ENCODE results near the gene TSPAN2.

The TSPAN2 gene

DNA sequence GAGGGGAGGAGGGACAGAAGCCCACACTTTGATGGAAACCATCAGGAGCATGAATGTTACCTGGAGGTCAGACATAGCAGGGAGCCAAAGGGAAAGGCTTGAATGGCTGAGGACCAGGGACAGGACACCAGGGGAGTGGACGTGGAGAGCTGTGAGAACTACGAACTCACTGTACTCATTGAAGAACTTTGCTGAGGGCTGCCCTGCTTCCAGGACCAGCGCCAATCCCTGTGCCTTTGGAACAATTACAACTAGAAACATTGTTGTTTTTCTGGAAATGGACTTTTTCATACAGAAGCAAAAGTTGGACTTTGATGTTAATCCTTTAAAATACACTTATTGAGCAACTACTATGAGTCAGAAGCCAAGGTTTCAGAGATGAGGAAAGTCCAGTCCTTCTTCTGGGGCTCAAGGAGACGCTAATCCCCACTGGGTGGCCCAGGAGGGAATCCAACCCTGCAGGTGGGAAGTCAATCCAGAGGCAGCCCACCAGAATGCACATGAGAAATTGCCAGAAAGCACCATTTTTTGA lies 12.9 kb downstream of the TSPAN2 start:
- no peak for FAIRE-seq
- no peak for DNase-seq (ENCODE audit: low spot score)

DNA sequence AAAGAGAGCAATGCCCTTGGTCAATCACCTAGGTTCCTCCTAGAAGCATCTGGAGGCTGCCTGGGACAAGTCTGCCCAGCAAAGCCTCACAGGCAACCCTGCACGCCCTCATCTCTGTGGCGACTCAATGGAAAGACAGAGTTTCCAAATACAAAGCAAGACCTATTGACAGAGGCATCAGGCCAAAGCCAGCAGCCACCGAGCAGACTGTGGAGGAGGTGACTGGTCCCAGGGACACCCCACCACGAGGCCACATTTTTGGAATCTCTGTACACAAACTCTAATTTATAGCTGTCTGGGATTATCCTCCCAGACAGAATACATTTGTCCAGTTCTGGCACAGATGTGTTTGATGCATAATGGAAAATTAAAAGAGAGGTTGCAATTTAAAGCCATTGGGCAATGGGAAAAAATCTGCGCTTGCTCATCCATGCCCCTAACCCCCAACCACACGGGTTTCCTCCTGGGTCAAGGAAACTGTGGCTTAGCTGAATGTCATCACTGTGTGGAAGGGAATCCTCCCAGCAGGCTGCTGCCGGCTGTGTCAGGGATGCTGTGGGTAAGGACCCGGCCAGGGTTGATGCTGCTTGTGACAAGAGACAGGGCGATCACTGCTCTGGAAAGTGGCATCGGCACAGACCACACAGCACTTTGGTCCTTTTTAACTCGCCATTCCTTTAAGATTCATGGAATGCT lies 14.3 kb downstream of the TSPAN2 start:
- DNase-seq (ENCODE audit: low spot score) (peak; percentile 53), FAIRE-seq (peak; percentile 71)

DNA sequence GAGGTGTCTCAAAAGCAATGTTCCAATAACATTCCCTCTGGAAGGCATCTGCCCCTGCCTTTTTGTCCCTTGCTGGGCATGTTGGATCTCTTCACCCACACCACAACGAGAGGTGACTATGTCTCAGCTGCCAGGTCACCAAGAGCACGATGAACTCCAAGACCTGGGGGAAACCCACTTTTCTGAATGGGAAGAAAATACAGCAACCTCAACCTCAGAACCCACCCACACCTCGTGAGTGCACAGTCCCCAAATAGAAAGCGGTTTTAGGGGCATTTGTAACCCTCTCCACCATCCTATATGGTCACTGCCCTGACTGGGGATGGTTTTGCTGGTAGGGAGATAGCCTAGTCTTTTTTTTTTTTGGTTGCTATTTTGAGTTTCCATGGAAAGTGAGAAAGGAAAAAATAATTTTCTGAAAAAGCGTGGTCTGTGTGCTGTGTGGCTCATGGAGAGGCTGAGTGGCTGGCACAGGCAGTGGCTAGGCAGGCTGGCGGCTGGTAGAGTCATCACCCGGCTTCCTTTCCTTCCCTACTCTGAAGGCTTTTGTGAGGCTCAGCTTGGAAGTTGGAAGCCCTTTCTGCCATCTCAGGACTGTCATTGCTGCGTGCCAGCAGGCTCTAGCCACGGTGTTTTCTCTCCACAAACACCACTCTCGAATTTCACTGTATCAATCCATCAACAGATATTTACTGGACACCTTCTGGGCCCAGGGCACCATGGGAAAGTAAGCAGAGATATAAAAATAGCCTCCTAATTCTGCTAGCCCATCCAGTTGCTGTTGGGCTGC lies 15.8 kb downstream of the TSPAN2 start:
- DNase-seq (ENCODE audit: low spot score) (no peak), FAIRE-seq (no peak)

DNA sequence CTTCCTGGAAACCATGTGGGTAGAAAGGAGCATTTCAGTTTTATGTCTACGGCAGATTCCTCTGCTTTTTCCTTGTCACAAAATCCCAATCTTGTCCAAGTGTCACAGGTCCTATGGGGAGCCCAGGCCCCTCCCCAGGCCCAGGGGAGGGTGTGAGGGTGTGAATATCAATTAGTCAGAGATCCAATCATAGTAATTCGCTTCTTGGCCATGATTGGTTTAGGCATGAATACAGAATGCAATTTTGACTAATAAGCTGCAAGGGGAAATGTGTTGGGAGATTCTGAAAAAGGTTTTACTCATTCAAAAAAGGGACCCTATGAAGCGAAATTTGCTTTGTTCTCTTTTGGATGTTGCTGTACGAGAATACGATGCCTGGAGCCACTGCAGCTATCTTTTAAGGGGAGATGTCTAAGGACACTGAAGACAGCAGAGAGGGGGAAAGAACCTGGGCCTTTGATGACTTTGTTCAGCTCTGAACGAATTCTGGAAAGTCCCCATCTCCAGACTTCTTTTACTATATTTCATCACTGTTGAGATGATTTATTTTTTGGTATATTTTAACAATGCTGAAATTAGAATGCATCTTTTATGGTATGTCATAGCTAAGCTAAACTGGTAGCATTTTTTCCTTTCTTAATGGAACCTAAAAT lies 18.2 kb downstream of the TSPAN2 start:
- FAIRE-seq (no peak), DNase-seq (ENCODE audit: low spot score) (no peak)

DNA sequence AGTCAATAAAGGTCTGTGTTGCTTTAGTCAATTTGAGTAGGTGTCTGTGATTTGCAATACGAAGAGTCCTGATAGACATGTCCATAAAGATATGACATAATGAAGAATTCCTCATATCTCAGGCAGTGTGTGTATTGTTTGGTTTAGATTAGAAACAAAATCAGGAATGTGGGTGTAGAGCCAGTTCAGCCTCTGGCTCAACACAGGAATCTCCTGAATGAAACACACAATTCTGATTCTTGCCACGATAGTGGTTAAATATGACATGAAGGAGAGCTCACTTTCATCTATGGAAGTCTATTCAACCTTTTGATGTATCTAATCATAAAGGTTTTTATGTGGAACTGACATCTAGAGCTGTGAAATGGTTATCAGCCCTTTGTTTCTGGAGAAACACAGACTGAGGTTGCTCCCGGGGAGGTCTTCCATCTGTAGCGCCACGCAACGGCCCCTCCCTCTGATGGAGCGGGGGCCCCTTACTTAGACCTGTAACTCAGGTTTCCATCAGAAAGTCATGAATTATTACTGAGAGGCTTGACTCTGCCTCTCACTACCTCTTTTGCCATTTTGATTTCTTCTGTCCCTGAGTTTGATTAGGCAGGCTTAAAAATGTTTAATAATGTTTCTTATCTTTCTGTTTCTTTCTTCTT lies 19.5 kb downstream of the TSPAN2 start:
- FAIRE-seq (no peak), DNase-seq (ENCODE audit: low spot score) (no peak)

DNA sequence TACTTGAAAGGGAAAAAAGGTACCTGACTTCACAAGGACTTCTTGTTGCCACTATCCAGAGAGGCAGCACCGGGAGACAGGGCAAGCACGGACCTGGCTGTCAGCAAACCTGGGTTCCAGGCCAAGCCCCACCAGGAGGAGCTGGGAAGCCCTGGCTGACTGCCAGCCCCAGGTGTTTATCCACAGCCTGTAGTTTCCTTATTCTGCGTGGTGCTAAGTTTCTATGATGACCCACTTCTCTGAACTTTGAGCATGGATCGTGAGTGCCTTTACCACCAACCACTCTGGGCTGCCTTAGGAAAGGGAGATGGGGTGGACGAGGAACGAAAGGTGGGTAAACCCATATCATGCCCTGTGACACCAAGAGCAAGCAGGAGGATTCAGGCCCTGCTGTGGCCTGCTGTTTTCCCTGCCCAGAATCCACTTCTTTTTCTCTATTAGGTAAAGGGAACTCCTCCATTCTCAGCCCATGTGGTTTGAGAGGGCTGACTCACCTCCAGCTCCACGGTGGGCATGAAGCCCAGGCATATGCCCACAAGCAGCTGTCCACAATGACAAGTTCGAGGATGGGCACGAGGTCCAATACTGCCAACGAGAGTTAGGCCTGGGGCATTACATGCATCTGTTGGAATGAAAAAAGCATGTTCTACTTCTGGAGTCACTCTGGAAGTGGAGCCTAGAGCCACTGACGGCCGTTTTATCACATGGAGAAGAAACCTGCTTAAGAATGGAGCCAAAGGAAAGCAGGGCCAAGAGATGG lies 20.3 kb downstream of the TSPAN2 start:
- peak; percentile 95 for FAIRE-seq
- peak; percentile 84 for DNase-seq (ENCODE audit: low spot score)

DNA sequence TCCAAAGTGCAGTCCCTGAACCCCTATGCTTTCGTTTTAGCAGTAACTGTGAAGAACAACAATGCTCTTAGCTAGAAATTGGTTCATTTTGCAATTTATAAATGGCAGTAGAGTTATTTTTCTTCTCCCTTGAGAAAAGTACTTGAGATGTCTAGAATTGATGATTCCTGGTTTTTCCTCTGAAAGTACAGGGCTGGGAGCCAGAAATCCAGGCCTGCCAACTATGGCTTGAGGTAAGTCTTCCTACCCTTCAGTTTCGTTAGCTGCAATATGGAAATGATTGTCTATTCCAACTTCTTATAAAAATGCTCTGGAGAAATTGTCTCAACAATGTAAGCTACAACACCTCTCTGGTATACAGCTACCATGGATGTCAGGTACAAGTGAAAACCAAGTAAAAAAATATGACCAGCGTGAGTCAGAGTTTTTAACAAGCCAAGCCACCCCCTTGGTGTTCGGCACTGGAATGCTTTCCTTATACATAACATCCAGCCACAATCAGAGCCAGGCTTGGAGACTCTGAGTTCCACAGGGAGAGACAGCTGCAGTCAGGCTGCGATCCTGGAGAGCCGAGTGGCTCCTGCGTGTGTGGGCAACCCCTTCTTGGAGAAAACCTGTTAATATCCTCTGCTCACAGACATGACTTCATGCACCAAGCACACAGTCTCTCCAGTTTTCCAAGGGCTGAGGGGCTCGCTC lies 22.0 kb downstream of the TSPAN2 start:
- FAIRE-seq, result no peak
- no peak for DNase-seq (ENCODE audit: low spot score)

DNA sequence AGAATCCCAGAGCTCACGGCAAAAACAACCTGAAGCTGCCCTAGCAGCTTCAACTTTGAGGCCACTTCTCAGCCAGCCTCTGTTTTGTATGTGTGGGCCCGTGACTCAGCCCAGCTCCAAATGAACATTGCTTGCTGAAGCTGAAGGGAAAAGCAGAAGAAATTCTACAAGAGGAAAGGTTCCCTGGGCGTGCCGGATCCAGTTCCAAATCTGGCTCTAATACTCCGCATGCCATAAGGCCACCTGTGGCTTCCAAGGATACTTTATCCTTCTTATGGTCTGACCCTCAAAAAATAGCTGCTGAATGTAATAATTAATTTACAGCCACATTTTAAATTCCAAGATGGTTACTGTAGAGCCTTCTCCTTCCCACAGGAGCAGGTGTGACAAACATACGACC lies 24.3 kb downstream of the TSPAN2 start:
- FAIRE-seq, result peak; percentile 33

DNA sequence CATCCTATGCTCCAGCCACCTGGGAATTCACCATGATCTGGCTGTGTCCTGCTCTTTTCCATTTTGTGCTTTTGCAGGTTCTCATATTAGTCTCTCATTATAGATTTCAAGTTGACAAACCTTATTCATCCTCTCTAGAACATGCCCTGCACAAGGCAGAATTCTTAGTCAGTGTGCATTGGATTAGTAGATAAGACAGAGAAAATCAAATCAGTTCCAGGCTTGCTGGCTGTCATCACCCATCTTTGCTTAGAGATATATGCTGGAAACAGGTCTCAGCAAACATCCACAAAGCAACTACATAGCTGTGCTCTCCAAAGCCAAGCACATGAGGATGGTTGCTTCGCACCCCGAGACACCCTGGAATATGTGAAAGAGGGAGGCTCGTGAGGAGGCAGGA lies 24.8 kb downstream of the TSPAN2 start:
- no peak for DNase-seq (ENCODE audit: low spot score)
- no peak for FAIRE-seq

More for the DNA sequence above, 24.3 kb downstream of the TSPAN2 start:
- DNase-seq (ENCODE audit: low spot score), result peak; percentile 10

DNA sequence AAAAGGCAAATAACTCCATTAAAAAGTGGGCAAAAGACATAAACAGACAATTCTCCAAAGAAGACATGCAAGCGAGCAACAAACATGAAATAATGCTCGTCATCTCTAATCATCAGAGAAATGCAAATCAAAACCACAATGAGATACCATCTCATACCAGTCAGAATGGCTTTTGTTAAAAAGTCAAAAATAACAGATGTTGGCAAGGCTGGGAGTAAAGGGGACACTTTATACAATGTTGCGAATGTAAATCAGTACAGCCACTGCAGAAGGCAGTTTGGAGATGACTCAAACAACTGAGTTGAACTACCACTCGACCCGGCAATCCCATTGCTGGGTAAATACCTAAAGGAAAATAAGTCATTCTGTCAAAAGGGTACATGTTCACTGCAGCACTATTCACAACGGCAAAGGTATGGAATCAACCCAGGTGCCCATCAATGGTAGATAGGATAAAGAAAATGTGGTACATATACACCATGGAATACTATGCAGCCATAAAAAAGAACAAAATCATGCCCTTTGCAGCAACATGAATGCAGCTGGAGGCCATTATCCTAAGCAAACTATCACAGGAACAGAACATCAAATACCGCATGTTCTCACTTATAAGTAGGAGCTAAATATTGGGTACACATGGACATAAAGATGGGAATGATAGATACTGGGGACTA lies 25.9 kb downstream of the TSPAN2 start:
- DNase-seq (ENCODE audit: low spot score) (peak; percentile 7), FAIRE-seq (no peak)

DNA sequence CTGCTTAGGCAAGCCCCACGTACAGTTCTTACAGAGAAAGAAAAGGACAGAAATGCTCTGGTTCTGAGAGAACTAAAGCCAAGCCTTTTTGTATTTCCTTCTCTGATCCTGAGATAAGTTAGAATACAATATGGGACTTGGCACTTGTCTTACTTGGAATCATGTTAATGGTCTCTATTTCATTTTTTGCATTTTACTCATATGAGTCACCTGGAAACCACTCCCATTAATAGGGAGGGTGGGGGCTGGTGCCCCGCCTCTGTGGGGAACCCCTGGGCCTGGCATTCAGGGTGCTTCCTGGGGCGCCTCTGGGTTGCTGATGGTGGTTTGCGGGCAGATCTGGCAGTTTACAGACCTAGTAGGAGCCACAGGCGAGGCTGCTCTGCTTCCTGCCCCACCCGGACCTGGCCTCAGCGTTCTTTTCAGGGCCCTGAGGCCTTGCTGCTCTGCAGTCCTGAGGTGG lies 26.7 kb downstream of the TSPAN2 start:
- peak; percentile 95 for FAIRE-seq
- peak; percentile 90 for DNase-seq (ENCODE audit: low spot score)

DNA sequence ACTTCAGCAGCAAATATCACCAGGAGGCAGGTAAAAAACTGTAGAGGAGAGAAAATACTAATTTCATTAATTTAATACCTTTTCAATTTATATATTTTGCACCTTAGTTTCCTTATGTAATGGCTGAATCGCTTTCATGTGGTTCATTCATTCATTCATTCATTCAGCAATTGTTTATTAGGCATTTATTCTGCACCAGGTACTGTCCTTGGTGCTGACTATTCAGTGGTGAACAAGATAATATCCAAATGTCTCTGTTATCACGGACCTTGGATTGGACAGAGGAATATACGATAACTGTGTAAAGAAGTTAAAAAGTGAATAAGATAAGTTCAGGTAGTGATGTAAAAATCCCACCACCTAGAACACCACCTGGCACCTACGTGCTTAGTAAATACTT lies 28.8 kb downstream of the TSPAN2 start:
- FAIRE-seq (no peak), DNase-seq (ENCODE audit: low spot score) (no peak)

DNA sequence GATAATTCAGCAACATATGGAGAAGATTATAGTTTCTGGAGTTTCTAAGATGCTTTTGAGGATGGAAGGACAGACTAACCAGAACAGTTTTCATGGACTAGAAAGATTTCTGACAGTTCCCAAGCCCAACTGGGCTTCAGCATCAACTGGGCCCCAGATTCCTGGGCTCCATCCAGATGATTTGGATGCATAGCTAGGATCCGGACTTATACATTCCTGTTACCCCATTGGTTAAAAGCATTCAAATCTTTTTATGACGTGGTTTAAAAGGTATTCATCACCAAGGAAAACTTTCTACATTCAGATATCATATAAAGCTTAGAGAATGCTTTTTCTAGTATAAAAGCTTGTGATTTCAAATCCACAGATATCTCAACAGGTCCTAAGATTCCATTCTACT lies 30.0 kb downstream of the TSPAN2 start:
- FAIRE-seq (no peak), DNase-seq (ENCODE audit: low spot score) (no peak)

DNA sequence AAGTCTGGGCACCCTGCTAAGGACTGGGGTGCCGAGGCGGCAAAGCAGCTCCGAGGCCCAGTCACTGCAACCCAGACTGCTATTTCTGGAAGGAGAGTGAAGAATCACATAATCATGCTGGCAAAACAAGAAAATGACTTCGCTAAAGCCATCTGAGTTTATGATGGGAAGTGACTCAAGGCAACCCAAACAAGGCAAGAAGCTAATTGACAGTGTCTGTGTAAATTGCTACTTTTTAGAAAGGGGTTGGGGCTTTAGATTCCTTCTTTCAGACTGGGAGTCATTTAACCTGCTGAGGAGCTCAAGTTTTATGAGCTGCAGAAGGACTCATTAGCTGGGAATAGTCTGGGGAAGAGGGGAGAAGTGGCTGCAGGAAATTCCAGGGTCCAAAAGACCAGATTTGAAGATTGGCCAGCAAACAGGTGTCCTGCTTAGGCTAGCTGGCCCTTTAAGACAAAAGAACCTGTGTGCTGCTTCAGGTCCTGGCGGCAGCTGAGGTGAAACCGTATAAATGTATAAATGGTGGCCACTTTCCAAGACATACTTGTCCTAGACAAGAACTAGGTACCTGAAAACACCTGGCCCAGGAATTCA lies 31.5 kb downstream of the TSPAN2 start:
- FAIRE-seq, result no peak
- no peak for DNase-seq (ENCODE audit: low spot score)

DNA sequence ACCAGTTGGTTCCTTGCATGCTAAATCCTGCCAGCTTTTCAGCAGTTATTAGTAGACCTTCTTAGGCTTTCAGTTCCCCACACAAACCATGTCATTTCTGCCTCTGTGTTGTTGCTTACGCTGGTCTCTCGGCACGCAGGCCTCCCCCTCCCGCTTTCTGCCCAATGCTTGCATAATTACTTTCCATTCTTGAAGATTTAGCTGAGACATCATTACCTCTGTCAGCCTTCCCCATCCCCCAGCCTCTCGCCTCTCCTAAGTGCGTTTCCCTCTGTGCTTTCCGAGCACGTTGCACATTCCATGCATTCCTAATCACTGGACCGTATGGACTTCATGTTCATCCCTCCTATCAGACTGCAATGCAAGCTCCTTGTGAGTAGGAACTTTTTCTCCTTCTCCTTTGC lies 32.9 kb downstream of the TSPAN2 start:
- DNase-seq (ENCODE audit: low spot score) (peak; percentile 96), FAIRE-seq (peak; percentile 93)

DNA sequence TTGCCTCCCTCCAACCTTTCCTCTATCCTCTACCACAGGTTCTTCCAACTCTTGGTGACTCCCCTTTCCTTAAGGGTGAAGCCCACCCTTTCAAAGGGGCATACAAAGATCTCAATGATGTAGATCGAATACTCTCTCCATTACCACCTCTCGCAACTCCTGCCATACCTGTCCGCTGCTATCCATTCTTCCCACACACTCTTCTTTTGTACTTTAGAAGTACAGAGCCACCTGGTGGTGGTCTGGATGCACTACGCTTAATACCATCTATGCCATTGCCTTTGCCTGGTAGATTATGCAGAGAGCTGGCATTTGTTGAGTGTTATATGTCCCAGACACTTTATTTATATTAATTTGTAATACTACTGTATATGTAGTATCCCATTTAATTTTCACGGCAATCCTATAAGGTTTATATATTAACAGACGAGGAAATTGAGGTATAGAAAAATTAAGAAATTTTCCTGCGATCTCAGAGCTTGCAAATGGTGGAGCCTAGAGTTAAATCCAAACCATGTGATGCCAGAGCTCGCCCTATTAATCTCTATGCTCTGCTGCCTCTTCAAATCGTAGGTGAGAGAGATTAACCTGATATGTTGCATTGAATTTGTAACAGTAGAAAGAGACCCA lies 36.7 kb downstream of the TSPAN2 start:
- FAIRE-seq, result peak; percentile 80
- peak; percentile 43 for DNase-seq (ENCODE audit: low spot score)

DNA sequence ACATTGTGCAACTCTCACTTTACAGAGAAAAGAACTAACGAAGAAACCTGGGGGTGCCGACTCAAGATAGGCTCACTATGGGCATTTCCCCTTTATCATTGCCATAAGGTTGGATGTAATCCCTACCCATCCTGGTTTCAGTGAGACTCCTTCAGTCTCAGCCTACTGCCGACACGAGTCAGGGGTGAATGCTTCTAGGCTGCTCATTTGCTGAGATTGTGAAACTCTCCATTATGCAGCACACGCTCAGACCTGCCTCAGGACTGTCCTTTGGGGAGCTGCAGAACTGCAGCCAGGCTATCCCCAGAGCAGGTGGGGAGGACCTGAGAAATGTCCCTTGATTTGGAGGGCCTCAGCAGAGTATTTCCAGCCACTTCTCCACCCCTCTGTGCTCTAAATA lies 37.5 kb downstream of the TSPAN2 start:
- FAIRE-seq, result no peak

DNA sequence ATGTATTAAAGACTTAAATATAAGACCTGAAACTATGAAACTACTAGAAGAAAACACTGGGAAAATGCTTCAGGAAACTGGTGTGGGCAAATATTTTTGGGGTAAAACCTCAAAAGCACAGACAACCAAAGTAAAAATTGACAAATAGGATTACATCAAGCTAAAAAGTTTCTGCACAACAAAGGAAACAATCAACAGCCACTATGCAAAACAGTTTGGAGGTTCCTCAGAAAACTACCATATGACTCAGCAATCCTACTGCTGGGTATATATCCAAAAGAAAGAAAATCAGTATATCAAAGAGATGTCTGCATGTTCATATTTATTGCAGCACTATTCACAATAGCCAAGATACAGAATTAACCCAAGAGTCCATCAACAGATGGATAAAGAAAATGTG lies 42.6 kb downstream of the TSPAN2 start:
- FAIRE-seq, result no peak
- DNase-seq (ENCODE audit: low spot score), result no peak

More for the DNA sequence above, 37.5 kb downstream of the TSPAN2 start:
- DNase-seq (ENCODE audit: low spot score), result no peak

DNA sequence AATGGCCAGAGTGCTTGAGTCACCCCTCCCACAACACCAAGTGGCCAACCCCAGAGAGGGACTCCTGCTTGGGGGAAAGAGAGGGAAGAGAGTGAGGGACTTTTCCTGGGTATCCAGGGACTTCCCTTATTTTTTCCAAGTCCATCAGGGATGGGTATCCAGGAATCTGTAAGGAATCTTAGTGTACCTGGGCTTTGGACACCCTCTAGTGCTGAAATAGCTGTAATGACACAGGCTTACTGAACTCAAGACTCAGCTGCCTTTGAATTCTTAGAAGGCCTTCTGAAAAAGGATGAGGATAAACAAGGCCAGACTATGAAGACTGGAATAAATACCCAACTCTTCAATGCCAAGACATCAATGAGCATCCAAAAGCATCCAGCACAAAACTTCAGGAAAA lies 47.6 kb downstream of the TSPAN2 start:
- DNase-seq (ENCODE audit: low spot score) (no peak), FAIRE-seq (no peak)
